Activated CD4-positive, alpha-beta T cell treated with anti-CD3 and anti-CD28 coated beads, Interleukin-2, amount 50 U/mL, for 24 hours (primary cell): ENCODE data around the gene MICB.
"Not testable (repeated sequence)": the region's sequence is repeated elsewhere in the genome, so short reads cannot be mapped to it uniquely, and the experiment has no call there.

Source experiments
- DNase-seq, 2 donors: peaks; one replicate each; pipeline ENCODE4 v3.0.0-alpha.2; 2020; ENCODE audit warnings: low read depth in 1 of 2, low spot score in 1 of 2

MICB gene

GRCh38 chr6:31498748-31499147 lies 803 bp downstream of the MICB start:
- DNase-seq, result no peak

- not testable (repeated sequence) for DNase-seq
Observed at GRCh38 chr6:31499648-31500047, 1.7 kb downstream of the MICB start.

- no peak for DNase-seq
Observed at GRCh38 chr6:31502586-31502985, 4.6 kb downstream of the MICB start.

- DNase-seq, result not testable (repeated sequence)
Observed at GRCh38 chr6:31509036-31509435, 11.1 kb downstream of the MICB start.

GRCh38 chr6:31510007-31510406 lies 12.1 kb downstream of the MICB start:
- DNase-seq, result no peak

- no peak for DNase-seq
Observed at GRCh38 chr6:31513456-31514165, 15.7 kb downstream of the MICB start.

- no peak for DNase-seq
Observed at GRCh38 chr6:31521835-31522234, 23.9 kb downstream of the MICB start.

- no peak for DNase-seq
Observed at GRCh38 chr6:31525553-31525931, 27.6 kb downstream of the MICB start.

- DNase-seq, result no peak
Observed at GRCh38 chr6:31525932-31526591, 28.1 kb downstream of the MICB start.

- DNase-seq, result no peak
Observed at GRCh38 chr6:31528307-31528777, 30.4 kb downstream of the MICB start.

- no peak for DNase-seq
Observed at GRCh38 chr6:31528821-31529328, 30.9 kb downstream of the MICB start, which contains the start of gene MCCD1. MCCD1 (plus strand) TSS chr6:31528962; CDS start chr6:31529015, 53 bp downstream.

GRCh38 chr6:31529329-31530150 lies 31.6 kb downstream of the MICB start:
- DNase-seq, result no peak

- no peak for DNase-seq
Observed at GRCh38 chr6:31530659-31531058, 32.7 kb downstream of the MICB start.

GRCh38 chr6:31531162-31531561 lies 33.2 kb downstream of the MICB start:
- DNase-seq, result no peak

GRCh38 chr6:31531771-31532643 lies 34.1 kb downstream of the MICB start:
- DNase-seq, result no peak

- DNase-seq, result no peak
Observed at GRCh38 chr6:31532644-31533454, 34.9 kb downstream of the MICB start.

- DNase-seq, result no peak
Observed at GRCh38 chr6:31533455-31533841, 35.5 kb downstream of the MICB start.

GRCh38 chr6:31534011-31534410 lies 36.1 kb downstream of the MICB start:
- DNase-seq, result no peak

- DNase-seq, result no peak
Observed at GRCh38 chr6:31534521-31535040, 36.6 kb downstream of the MICB start.
